GM12878 (cell line): ENCODE data around the gene PHLPP1. TPM values are rescaled to one million over a fixed set of nuclear protein-coding genes. Genes with fewer than 3 reads are reported as not detected.

Experiments
- ATAC-seq: fragments of 200-7000 bp; cut with Tn5 transposase; 3 replicates; pipeline ENCODE4 v1.9.1; 2020; ENCODE audit warnings: mild to moderate bottlenecking, moderate library complexity
- BruUV-seq: library from RNA; stranded (reverse); fragments of 400-500 nt; replicated peaks from 2 replicates; lab custom pipeline; 2021; lab: Mats Ljungman, UMichigan
- CTCF ChIA-PET: fragments of 300-600 bp; sonication (Branson Sonifier 250); formaldehyde crosslinking; extraction: SDS; loops from one replicate; lab custom pipeline; 2021; ENCODE audit warnings: inconsistent platforms; lab: Yijun Ruan, JAX
- POLR2A ChIA-PET: fragments of 350-600 bp; formaldehyde crosslinking; extraction: SDS; loops from one replicate; lab custom pipeline; 2021; ENCODE audit warnings: inconsistent platforms; lab: Charles Lee
- RAD21 ChIA-PET: fragments of 300-600 bp; sonication (Branson Sonifier 250); formaldehyde crosslinking; loops from one replicate; lab custom pipeline; 2023; ENCODE audit warnings: antibody characterized with exemption; ENCODE audit not compliant: unreplicated experiment; lab: Charles Lee
- SMC1A ChIA-PET: fragments of 300-600 bp; sonication (Branson Sonifier 250); formaldehyde crosslinking; loops from one replicate; lab custom pipeline; 2023; ENCODE audit not compliant: unreplicated experiment, uncharacterized antibody; lab: Charles Lee
- DNase-seq: peaks from one replicate; pipeline ENCODE4 v3.0.0-alpha.2; 2011; ENCODE audit warnings: low read depth, low spot score
- FAIRE-seq: peaks from 3 replicates; lab custom pipeline; 2011; peaks lifted over from hg19 to GRCh38; lab: Jason Lieb, UNC
- H2AFZ ChIP-seq: 2 replicates; pipeline ENCODE4 v1.6.0; 2011; ENCODE audit warnings: low read depth, low read length, control low read depth; ENCODE audit not compliant: control insufficient read depth
- H3K27ac ChIP-seq: 2 replicates; pipeline ENCODE4 v1.5.1; 2011; ENCODE audit warnings: control low read depth; ENCODE audit not compliant: control insufficient read depth, insufficient read depth
- H3K27me3 ChIP-seq, 2 experiments: replicated peaks in 1 of 2; 2 replicates each; pipeline versions ENCODE4 v1.6.0 to v1.6.1; 2011; ENCODE audit warnings: low read length in 1 of 2; ENCODE audit not compliant: control insufficient read depth in 2 of 2, insufficient read depth in 2 of 2
- H3K36me3 ChIP-seq, 2 experiments: 2 replicates each; pipeline ENCODE4 v1.5.1; 2011; ENCODE audit warnings: low read length in 1 of 2; ENCODE audit not compliant: control insufficient read depth in 2 of 2, insufficient read depth in 2 of 2
- H3K4me1 ChIP-seq: 2 replicates; pipeline ENCODE4 v1.6.1; 2011; ENCODE audit warnings: mild to moderate bottlenecking, low read length, moderate library complexity, mixed read lengths; ENCODE audit not compliant: control insufficient read depth, insufficient read depth
- H3K4me2 ChIP-seq: 2 replicates; pipeline ENCODE4 v1.6.0; 2011; ENCODE audit warnings: control low read depth; ENCODE audit not compliant: control insufficient read depth, insufficient read depth
- H3K4me3 ChIP-seq: fragments of 200-600 bp; sonication (generic); 2 replicates; pipeline ENCODE4 v1.5.1; 2016
- H3K79me2 ChIP-seq: 2 replicates; pipeline ENCODE4 v1.6.0; 2011; ENCODE audit warnings: low read length; ENCODE audit not compliant: control insufficient read depth, insufficient read depth
- H3K9ac ChIP-seq: 2 replicates; pipeline ENCODE4 v1.8.0; 2011; ENCODE audit warnings: low read length, control low read depth, mixed read lengths; ENCODE audit not compliant: control insufficient read depth, insufficient read depth
- H3K9me3 ChIP-seq: replicated peaks from 3 replicates; pipeline ENCODE4 v1.5.1; 2011; ENCODE audit warnings: mild to moderate bottlenecking, low read length; ENCODE audit not compliant: control insufficient read depth, insufficient read depth
- H4K20me1 ChIP-seq: 2 replicates; pipeline ENCODE4 v1.6.0; 2011; ENCODE audit not compliant: control insufficient read depth, insufficient read depth
- BCL3 ChIP-seq: IDR thresholded peaks from 2 replicates; pipeline ENCODE4 v1.6.1; 2011; ENCODE audit warnings: borderline replicate concordance, low read depth, mild to moderate bottlenecking, moderate library complexity, low read length; ENCODE audit not compliant: insufficient read depth, poor library complexity, severe bottlenecking
- KDM1A ChIP-seq: fragments of 200-600 bp; sonication (generic); IDR thresholded peaks from 2 replicates; pipeline ENCODE4 v1.6.1; 2016; ENCODE audit warnings: borderline replicate concordance
- MEF2A ChIP-seq: IDR thresholded peaks from 2 replicates; pipeline ENCODE4 v1.6.1; 2011; ENCODE audit warnings: low read depth, mild to moderate bottlenecking, low read length, moderate library complexity; ENCODE audit not compliant: insufficient read depth
- MXI1 ChIP-seq: fragments of 150-350 bp; IDR thresholded peaks from 2 replicates; pipeline ENCODE4 v1.6.1; 2011; ENCODE audit warnings: low read depth, mild to moderate bottlenecking, inconsistent platforms, low read length, improper control_type of control experiment
- NFIC ChIP-seq: IDR thresholded peaks from 2 replicates; pipeline ENCODE4 v1.6.1; 2012; ENCODE audit warnings: low read depth, mild to moderate bottlenecking, inconsistent platforms, low read length, moderate library complexity
- NR2F1 ChIP-seq: fragments of 450-650 bp; conservative IDR thresholded peaks from 2 replicates; pipeline ENCODE4 v1.6.1; 2017; ENCODE audit warnings: mild to moderate bottlenecking
- PAX8 ChIP-seq: fragments of 450-650 bp; IDR thresholded peaks from 2 replicates; pipeline ENCODE4 v1.6.1; 2017; ENCODE audit warnings: mild to moderate bottlenecking, moderate library complexity
- REST ChIP-seq: IDR thresholded peaks from 2 replicates; pipeline ENCODE4 v1.6.1; 2012; ENCODE audit warnings: mild to moderate bottlenecking, low read depth, low read length
- SREBF2 ChIP-seq: IDR thresholded peaks from 2 replicates; pipeline ENCODE4 v1.6.1; 2012; ENCODE audit warnings: mild to moderate bottlenecking, low read length
- USF2 ChIP-seq: IDR thresholded peaks from 2 replicates; pipeline ENCODE4 v1.6.1; 2011; ENCODE audit warnings: low read depth, low read length, improper control_type of control experiment, borderline replicate concordance
- WGBS: methylation state at CpG from one replicate; pipeline ENCODE4 v1.1.6; 2016; ENCODE audit warnings: low lambda C conversion rate; ENCODE audit not compliant: insufficient replicate concordance, insufficient coverage; ENCODE audit errors: missing lambda C conversion rate; 5-methylcytosine and 5-hydroxymethylcytosine counted together
- in situ Hi-C: fragments of 300-500 bp; cut with MboI; formaldehyde crosslinking; loops from 9 replicates; pipeline ENCODE4 v1.14.3; 2018; ENCODE audit warnings: mixed read lengths
- intact Hi-C: fragments of 100-400 bp; cut with micrococcal nuclease; formaldehyde crosslinking; loops from one replicate; pipeline ENCODE4 v1.14.2; 2022; ENCODE audit not compliant: unreplicated experiment
- polyA plus RNA-seq, 11 experiments: library from polyadenylated mRNA; depleted of rRNA in 4 of 11; unstranded in 6 of 11; stranded (reverse) in 5 of 11; fragments of >200 nt; fragmentation: Nextera tagmentation in 4 of 11; fragmentation: Illumina TruSeq in 1 of 11; extraction: Ambion mirVana in 4 of 11; extraction: Trizol in 1 of 11; gene quantifications; 1 replicate in 1 of 11; 2 replicates in 10 of 11; pipeline versions ENCODE4 v1.2.1 to v1.2.3, GENCODE V29; 2011 to 2016; ENCODE audit warnings: inconsistent platforms in 2 of 11, missing spikeins in 2 of 11, low read depth in 1 of 11
- total RNA-seq, 4 experiments: library from RNA; depleted of rRNA in 3 of 4; stranded (reverse); fragments of >200 nt in 3 of 4; fragmentation: Illumina TruSeq in 1 of 4; extraction: Trizol in 1 of 4; gene quantifications; 2 replicates each; pipeline versions ENCODE4 v1.2.1 to v1.2.3, GENCODE V29; 2013 to 2021

The PHLPP1 gene
- total and polyA plus RNA-seq, 10 of the 15 experiments (the other 5 are each of a cell fraction or from before 2014, with no cell fraction given), result 0.42 to 7.0 (median 1.9) TPM

- in situ Hi-C loops, result no loop called here
- intact Hi-C loops, result no loop called here
- FAIRE-seq (peak; percentile 44), DNase-seq (no peak), ATAC-seq (peak; percentile 32; the same call in 1 of the 3 replicates)
- Histone ChIP-seq H2AFZ (no peak overlapping the region), H4K20me1 (no peaks in the 10 kb centered on the region), H3K4me1 (peaks cover 8% of the 10 kb centered on the region), H3K79me2 (no peaks in the 10 kb centered on the region; the same call in 1 of the 2 replicates), H3K27ac (no peak overlapping the region), H3K27me3 (no peaks in the 10 kb centered on the region), H3K4me2 (no peak overlapping the region), H3K36me3 (no peaks in the 10 kb centered on the region), H3K9me3 (no peaks in the 10 kb centered on the region; the same call in 2 of the 3 replicates), H3K4me3 (no peak overlapping the region), H3K9ac (no peak overlapping the region)
- RAD21 ChIA-PET, result no interaction called here
- 90% methylated on average over 5 of the region's 5 CpGs for WGBS
- CTCF ChIA-PET, result interaction anchor here (1.3 to 1.5 kb wide), 2 partner anchors 11 to 19 kb away, joined by 4 to 5 read pairs; no protein-coding TSS in a partner anchor
- TF ChIP-seq SREBF2 (no peak), MEF2A (no peak)
- SMC1A ChIA-PET, result interaction anchor here (1.3 kb wide), 1 partner anchor 15 kb away, joined by 5 read pairs; no protein-coding TSS in a partner anchor
- POLR2A ChIA-PET, result no interaction called here
- no TSS peak for BruUV-seq
These were observed 52.0 kb downstream of the PHLPP1 start for GRCh38 chr18:62767321-62767720.

GRCh38 chr18:62767836-62768557 is 52.7 kb downstream of the PHLPP1 start:
- Histone ChIP-seq H3K4me3 (no peak overlapping the region), H3K9ac (no peak overlapping the region), H3K27ac (no peak overlapping the region), H3K79me2 (no peaks in the 10 kb centered on the region; the same call in 1 of the 2 replicates), H3K36me3 (no peaks in the 10 kb centered on the region), H3K4me1 (peaks cover 8% of the 10 kb centered on the region), H4K20me1 (no peaks in the 10 kb centered on the region), H2AFZ (no peak overlapping the region), H3K4me2 (no peak overlapping the region), H3K27me3 (no peaks in the 10 kb centered on the region), H3K9me3 (no peaks in the 10 kb centered on the region; the same call in 2 of the 3 replicates)
- 56% methylated on average over 3 of the region's 3 CpGs for WGBS
- RAD21 ChIA-PET, result no interaction called here
- FAIRE-seq (no peak), ATAC-seq (no peak; the same call in 2 of the 3 replicates), DNase-seq (no peak)
- in situ Hi-C loops (no loop called here), intact Hi-C loops (no loop called here)
- SMC1A ChIA-PET, result interaction anchor here (1.0 to 1.5 kb wide), 3 partner anchors 9 to 48 kb away, joined by 3 to 5 read pairs (median 3); no protein-coding TSS in a partner anchor
- POLR2A ChIA-PET, result no interaction called here
- CTCF ChIA-PET, result no interaction called here
- no TSS peak for BruUV-seq
- TF ChIP-seq USF2, result no peak
- TF ChIP-seq NFIC, result no peak
- TF ChIP-seq PAX8, result no peak
- no peak for TF ChIP-seq NR2F1
- TF ChIP-seq KDM1A, result no peak
- TF ChIP-seq REST, result no peak
- TF ChIP-seq MXI1, result no peak
- TF ChIP-seq BCL3, result no peak
